NCI-H1105 treated with DMSO at 0.1 percent for 48 hours (cell line): ENCODE results near the gene ZNF669.

Source experiments
- DNase-seq: peaks from one replicate; lab custom pipeline; 2025; lab: John Stamatoyannopoulos, UW

ZNF669 gene

GRCh38 chr1:247111259-247111699, 7.1 kb upstream of the ZNF669 start:
- DNase-seq, result no peak

- no peak for DNase-seq
Measured at GRCh38 chr1:247110627-247111258, 6.6 kb upstream of the ZNF669 start.

- no peak for DNase-seq
Measured at GRCh38 chr1:247107694-247108093, 3.5 kb upstream of the ZNF669 start.

- no peak for DNase-seq
Measured at GRCh38 chr1:247105966-247106365, 1.8 kb upstream of the ZNF669 start.

- no peak for DNase-seq
Measured at GRCh38 chr1:247104965-247105364, 809 bp upstream of the ZNF669 start.

- DNase-seq, result no peak
Measured at GRCh38 chr1:247102381-247102780, 1.8 kb downstream of the ZNF669 start.

GRCh38 chr1:247100676-247101279, 3.4 kb downstream of the ZNF669 start:
- no peak for DNase-seq

- no peak for DNase-seq
Measured at GRCh38 chr1:247096958-247097357, 7.2 kb downstream of the ZNF669 start.

GRCh38 chr1:247096544-247096943, 7.6 kb downstream of the ZNF669 start:
- DNase-seq, result no peak

GRCh38 chr1:247096112-247096511, 8.0 kb downstream of the ZNF669 start:
- DNase-seq, result no peak

- no peak for DNase-seq
Measured at GRCh38 chr1:247090455-247090854, 13.7 kb downstream of the ZNF669 start.

GRCh38 chr1:247089616-247090375, 14.4 kb downstream of the ZNF669 start:
- no peak for DNase-seq

GRCh38 chr1:247088967-247089366, 15.2 kb downstream of the ZNF669 start:
- no peak for DNase-seq

GRCh38 chr1:247087256-247087655, 16.9 kb downstream of the ZNF669 start:
- no peak for DNase-seq

- DNase-seq, result no peak
Measured at GRCh38 chr1:247085310-247085709, 18.8 kb downstream of the ZNF669 start.

GRCh38 chr1:247084771-247085170, 19.4 kb downstream of the ZNF669 start:
- no peak for DNase-seq

GRCh38 chr1:247079141-247079874, 24.8 kb downstream of the ZNF669 start:
- no peak for DNase-seq

GRCh38 chr1:247078258-247079140, 25.7 kb downstream of the ZNF669 start, which contains the start of gene ZNF670:
Gene ZNF670 (minus strand): TSS chr1:247078811. CDS start chr1:247078596, 215 bp downstream.
- peak; percentile 81 for DNase-seq

- DNase-seq, result no peak
Measured at GRCh38 chr1:247077876-247078257, 26.3 kb downstream of the ZNF669 start.

GRCh38 chr1:247077213-247077612, 26.9 kb downstream of the ZNF669 start:
- DNase-seq, result no peak

- DNase-seq, result no peak
Measured at GRCh38 chr1:247070645-247071044, 33.5 kb downstream of the ZNF669 start.
